Retinal pigment epithelial cell (primary cell): ENCODE data around the gene ZNF423.

Experiments
- DNase-seq: peaks from one replicate; pipeline ENCODE4 v3.0.0-alpha.2; 2010; ENCODE audit warnings: low read depth
- H3K4me3 ChIP-seq: 2 replicates; pipeline ENCODE4 v1.5.1; 2011; ENCODE audit warnings: mild to moderate bottlenecking, low read length, control low read depth, moderate library complexity
- CTCF ChIP-seq: conservative IDR thresholded peaks from 2 replicates; pipeline ENCODE4 v1.5.1; 2011; ENCODE audit warnings: low read depth, low read length, control low read depth, inconsistent platforms

ZNF423 gene

GRCh38 chr16:49505556-49505955 is 350.4 kb downstream of the ZNF423 start:
- TF ChIP-seq CTCF = no peak
- no peak for DNase-seq
- no peak overlapping the region for H3K4me3 ChIP-seq

GRCh38 chr16:49504626-49505025 is 351.3 kb downstream of the ZNF423 start:
- TF ChIP-seq CTCF = no peak
- DNase-seq = no peak

GRCh38 chr16:49504023-49504364 is 351.9 kb downstream of the ZNF423 start:
- no peak for DNase-seq
- no peak for TF ChIP-seq CTCF
- H3K4me3 ChIP-seq = no peak overlapping the region

More at GRCh38 chr16:49504626-49505025, 351.3 kb downstream of the ZNF423 start:
- H3K4me3 ChIP-seq = no peak overlapping the region

- H3K4me3 ChIP-seq = no peak overlapping the region
- TF ChIP-seq CTCF = no peak
- no peak for DNase-seq
Measured at GRCh38 chr16:49503256-49504022, 352.5 kb downstream of the ZNF423 start.

- no peak overlapping the region for H3K4me3 ChIP-seq
- DNase-seq = no peak
- no peak for TF ChIP-seq CTCF
Measured at GRCh38 chr16:49502136-49502881, 353.6 kb downstream of the ZNF423 start.

- no peak for DNase-seq
- TF ChIP-seq CTCF = no peak
- no peak overlapping the region for H3K4me3 ChIP-seq
Measured at GRCh38 chr16:49499869-49500610, 355.9 kb downstream of the ZNF423 start.

- DNase-seq = no peak
- no peak overlapping the region for H3K4me3 ChIP-seq
- no peak for TF ChIP-seq CTCF
Measured at GRCh38 chr16:49499414-49499785, 356.5 kb downstream of the ZNF423 start.
